ENCODE results near the gene GAS7.

DNA sequence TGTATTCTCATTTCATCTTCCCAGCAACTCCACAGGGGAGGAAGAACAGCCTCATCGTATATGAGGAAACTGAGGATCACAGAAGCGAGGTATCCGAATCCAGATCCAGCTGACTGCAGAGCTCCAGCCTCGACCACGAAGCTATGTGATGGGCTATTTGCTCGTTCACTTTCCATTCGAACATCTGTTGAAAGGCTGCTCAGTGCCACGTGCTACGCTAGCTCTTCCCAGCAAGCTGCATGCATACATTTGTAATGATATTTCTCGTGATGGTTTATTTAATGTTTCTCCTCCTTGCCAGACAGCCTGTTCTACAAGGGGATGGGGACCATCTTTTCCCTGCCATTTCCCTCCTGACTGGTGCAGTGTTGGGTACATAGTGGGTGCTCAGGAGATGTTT is 244.9 kb downstream of the GAS7 start:
- TF ChIP-seq EZH2 (IDR thresholded peaks at IDR 0.05; ENCODE audit: borderline replicate concordance, control insufficient read depth, low read depth, low read length), result no peak
- TF ChIP-seq ETV6 (conservative IDR thresholded peaks at IDR 0.05 in 1 of 2, IDR thresholded peaks at IDR 0.05 in 1 of 2; ENCODE audit: borderline replicate concordance in 1 of 2, low read depth in 1 of 2), result no peak
- no peak for TF ChIP-seq SIN3A (IDR thresholded peaks at IDR 0.05; ENCODE audit: low read depth, low read length)
- TF ChIP-seq, protein P1, sequence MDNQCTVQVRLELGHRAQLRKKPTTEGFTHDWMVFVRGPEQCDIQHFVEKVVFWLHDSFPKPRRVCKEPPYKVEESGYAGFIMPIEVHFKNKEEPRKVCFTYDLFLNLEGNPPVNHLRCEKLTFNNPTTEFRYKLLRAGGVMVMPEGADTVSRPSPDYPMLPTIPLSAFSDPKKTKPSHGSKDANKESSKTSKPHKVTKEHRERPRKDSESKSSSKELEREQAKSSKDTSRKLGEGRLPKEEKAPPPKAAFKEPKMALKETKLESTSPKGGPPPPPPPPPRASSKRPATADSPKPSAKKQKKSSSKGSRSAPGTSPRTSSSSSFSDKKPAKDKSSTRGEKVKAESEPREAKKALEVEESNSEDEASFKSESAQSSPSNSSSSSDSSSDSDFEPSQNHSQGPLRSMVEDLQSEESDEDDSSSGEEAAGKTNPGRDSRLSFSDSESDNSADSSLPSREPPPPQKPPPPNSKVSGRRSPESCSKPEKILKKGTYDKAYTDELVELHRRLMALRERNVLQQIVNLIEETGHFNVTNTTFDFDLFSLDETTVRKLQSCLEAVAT (IDR thresholded peaks at IDR 0.05), result no peak
- TF ChIP-seq SP1 (IDR thresholded peaks at IDR 0.05; ENCODE audit: low read depth, low read length), result no peak
- TF ChIP-seq HDAC2 (IDR thresholded peaks at IDR 0.05), result no peak
